Hindlimb muscle (tissue), 1 donor: ENCODE measurements around the gene TMC2. TPM values are rescaled to one million over a fixed set of nuclear protein-coding genes. Genes with fewer than 3 reads are reported as not detected.
A peak's percentile ranks its signal among the peaks of the same experiment; 100 is the strongest.
"Not testable (repeated sequence)": the region's sequence is repeated elsewhere in the genome, so short reads cannot be mapped to it uniquely, and the experiment has no call there.

ENCODE experiments used
- DNase-seq: peaks from one replicate; pipeline ENCODE4 v3.0.0-alpha.2; 2013
- polyA plus RNA-seq: library from polyadenylated mRNA; unstranded; fragments of 120-200 nt; gene quantifications from one replicate; pipeline ENCODE4 v1.2.1, GENCODE V29; 2013; ENCODE audit not compliant: insufficient read length

The TMC2 gene
- polyA plus RNA-seq, 1 donor, result 0.13 TPM

- peak; percentile 96 for DNase-seq
Measured at GRCh38 chr20:2663887-2664719, 127.7 kb downstream of the TMC2 start, which contains the start of gene IDH3B. IDH3B (minus strand) TSS chr20:2664216; CDS start chr20:2664188, 28 bp downstream.

- no peak for DNase-seq
Measured at GRCh38 chr20:2671977-2672376, 135.6 kb downstream of the TMC2 start.

GRCh38 chr20:2672446-2672845, 136.1 kb downstream of the TMC2 start:
- no peak for DNase-seq

GRCh38 chr20:2673453-2673852, 137.1 kb downstream of the TMC2 start:
- no peak for DNase-seq

- DNase-seq, result no peak
Measured at GRCh38 chr20:2680046-2680445, 143.7 kb downstream of the TMC2 start.

GRCh38 chr20:2682040-2682439, 145.7 kb downstream of the TMC2 start:
- not testable (repeated sequence) for DNase-seq

- not testable (repeated sequence) for DNase-seq
Measured at GRCh38 chr20:2684817-2685216, 148.4 kb downstream of the TMC2 start.

GRCh38 chr20:2687514-2687913, 151.1 kb downstream of the TMC2 start:
- DNase-seq, result no peak

GRCh38 chr20:2688041-2688591, 151.7 kb downstream of the TMC2 start:
- peak; percentile 15 for DNase-seq

GRCh38 chr20:2690213-2690612, 153.8 kb downstream of the TMC2 start:
- no peak for DNase-seq

GRCh38 chr20:2690718-2691117, 154.3 kb downstream of the TMC2 start:
- no peak for DNase-seq

GRCh38 chr20:2691127-2691526, 154.8 kb downstream of the TMC2 start:
- DNase-seq, result no peak

Other genes with a start within 250 kb of the TMC2 start
- gene TGM3, start 240.6 kb upstream of the TMC2 start, polyA plus RNA-seq, result 0.61 TPM
- not detected for gene TGM6, start 155.7 kb upstream of the TMC2 start, polyA plus RNA-seq
- gene SNRPB, start 65.8 kb upstream of the TMC2 start, polyA plus RNA-seq, result 94.4 TPM
- gene ZNF343, start 27.7 kb upstream of the TMC2 start, polyA plus RNA-seq, result 8.4 TPM
- gene NOP56, start 116.1 kb downstream of the TMC2 start, polyA plus RNA-seq, result 161 TPM
- 105 TPM for gene IDH3B, start 127.6 kb downstream of the TMC2 start, polyA plus RNA-seq
- 6.9 TPM for gene EBF4, start 156.2 kb downstream of the TMC2 start, polyA plus RNA-seq